Chondrocyte (in vitro differentiated cells): ENCODE data around the gene TCF25. TPM values are rescaled to one million over a fixed set of nuclear protein-coding genes. Genes with fewer than 3 reads are reported as not detected.

Source experiments
- DNase-seq: peaks from one replicate; pipeline ENCODE4 v3.0.0; 2021; ENCODE audit warnings: mixed read lengths, low spot score
- H3K27ac Mint-ChIP-seq: one replicate; pipeline ENCODE4 v1.8.0; 2021; ENCODE audit warnings: mild to moderate bottlenecking, moderate library complexity, mixed read lengths; ENCODE audit not compliant: unreplicated experiment
- H3K27me3 Mint-ChIP-seq: 2 replicates; pipeline ENCODE4 v1.8.0; 2021; ENCODE audit warnings: low read depth, mixed read lengths
- H3K36me3 Mint-ChIP-seq: 2 replicates; pipeline ENCODE4 v1.8.0; 2021; ENCODE audit warnings: low read depth, mixed read lengths
- H3K4me1 Mint-ChIP-seq: 2 replicates; pipeline ENCODE4 v1.8.0; 2021; ENCODE audit warnings: low read depth, mild to moderate bottlenecking, mixed read lengths
- H3K4me3 Mint-ChIP-seq: one replicate; pipeline ENCODE4 v1.8.0; 2021; ENCODE audit warnings: mild to moderate bottlenecking, moderate library complexity, mixed read lengths; ENCODE audit not compliant: unreplicated experiment
- H3K9me3 Mint-ChIP-seq: 2 replicates; pipeline ENCODE4 v1.8.0; 2021; ENCODE audit warnings: low read depth, mixed read lengths
- CTCF ChIP-seq: fragments of 200-600 bp; sonication (generic); IDR thresholded peaks from 2 replicates; pipeline ENCODE4 v1.5.0; 2021; ENCODE audit warnings: antibody characterized with exemption, mild to moderate bottlenecking, moderate library complexity
- total RNA-seq: library from RNA; stranded (reverse); gene quantifications from 3 replicates; pipeline ENCODE4 v1.2.1, GENCODE V29; 2021

The TCF25 gene
- total RNA-seq, 1 donor from 2014 or later, result 200 TPM

DNA sequence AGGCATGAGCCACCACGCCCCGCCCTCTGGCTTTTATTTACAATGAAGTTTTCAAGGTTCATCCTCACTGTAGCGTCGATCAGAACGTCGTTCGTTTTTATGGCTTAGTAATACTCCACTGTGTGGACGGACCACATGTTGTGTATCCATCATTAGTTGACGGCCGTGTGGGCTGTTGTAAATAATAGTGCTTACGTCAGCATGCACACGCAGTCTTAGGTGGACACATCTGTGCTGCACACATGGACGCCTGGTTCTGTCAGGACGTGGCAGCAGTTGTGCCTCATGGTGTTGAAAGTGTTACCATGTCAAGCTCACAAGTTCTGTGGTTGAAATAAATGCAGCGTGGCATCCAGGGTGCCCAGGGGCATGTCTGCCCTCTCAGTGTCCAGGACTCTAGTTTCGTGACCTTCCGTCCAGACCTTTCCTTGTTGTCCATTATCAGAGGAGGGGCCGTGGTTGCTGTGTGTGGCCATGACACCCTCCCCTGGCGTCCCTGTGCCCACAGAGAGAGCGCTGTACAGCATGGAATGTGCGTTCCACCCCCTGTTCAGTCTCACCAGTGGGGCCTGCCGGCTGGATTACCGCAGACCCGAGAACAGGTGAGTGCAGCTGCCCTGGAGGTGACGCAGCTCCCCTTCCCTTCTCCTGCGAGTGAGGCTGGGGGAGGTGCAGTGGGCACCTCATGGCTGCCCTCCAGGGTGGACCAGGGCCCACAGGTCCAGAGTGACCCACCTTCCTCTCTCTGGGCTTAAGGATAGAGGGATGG lies 22.3 kb downstream of the TCF25 start:
- TF ChIP-seq CTCF, result no peak
- Mint-ChIP-seq H3K27ac (no peak overlapping the region), H3K9me3 (no peaks in the 10 kb centered on the region), H3K27me3 (no peaks in the 10 kb centered on the region), H3K4me1 (no peaks in the 10 kb centered on the region), H3K4me3 (no peak overlapping the region), H3K36me3 (peaks cover 32% of the 10 kb centered on the region)
- no peak for DNase-seq

DNA sequence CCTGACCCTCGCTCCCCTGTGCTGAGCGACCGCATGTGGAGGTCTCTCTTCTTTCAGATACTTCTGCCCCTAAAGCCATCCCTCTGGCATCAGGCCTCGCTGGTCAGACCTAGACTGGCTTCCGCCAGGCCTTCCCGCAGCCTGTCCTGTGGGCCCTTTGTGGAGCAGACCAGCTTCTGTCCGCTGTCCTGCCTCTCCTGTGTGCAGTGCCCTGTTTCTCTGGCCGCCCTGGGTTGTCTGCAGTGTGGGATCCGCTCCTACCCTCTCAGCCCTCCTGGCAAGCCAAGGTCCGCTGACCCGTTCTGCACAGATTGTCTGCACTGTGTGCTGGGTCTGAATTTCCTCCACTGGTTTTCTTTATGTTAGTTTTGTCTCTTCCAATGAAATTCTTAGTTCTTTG lies 23.8 kb downstream of the TCF25 start:
- no peaks in the 10 kb centered on the region for H3K27me3 Mint-ChIP-seq
- H3K9me3 Mint-ChIP-seq, result no peaks in the 10 kb centered on the region
- no peak for TF ChIP-seq CTCF
- no peak overlapping the region for H3K27ac Mint-ChIP-seq
- DNase-seq, result no peak
- H3K4me3 Mint-ChIP-seq, result no peak overlapping the region
- H3K36me3 Mint-ChIP-seq, result peaks cover 31% of the 10 kb centered on the region
- no peaks in the 10 kb centered on the region for H3K4me1 Mint-ChIP-seq

DNA sequence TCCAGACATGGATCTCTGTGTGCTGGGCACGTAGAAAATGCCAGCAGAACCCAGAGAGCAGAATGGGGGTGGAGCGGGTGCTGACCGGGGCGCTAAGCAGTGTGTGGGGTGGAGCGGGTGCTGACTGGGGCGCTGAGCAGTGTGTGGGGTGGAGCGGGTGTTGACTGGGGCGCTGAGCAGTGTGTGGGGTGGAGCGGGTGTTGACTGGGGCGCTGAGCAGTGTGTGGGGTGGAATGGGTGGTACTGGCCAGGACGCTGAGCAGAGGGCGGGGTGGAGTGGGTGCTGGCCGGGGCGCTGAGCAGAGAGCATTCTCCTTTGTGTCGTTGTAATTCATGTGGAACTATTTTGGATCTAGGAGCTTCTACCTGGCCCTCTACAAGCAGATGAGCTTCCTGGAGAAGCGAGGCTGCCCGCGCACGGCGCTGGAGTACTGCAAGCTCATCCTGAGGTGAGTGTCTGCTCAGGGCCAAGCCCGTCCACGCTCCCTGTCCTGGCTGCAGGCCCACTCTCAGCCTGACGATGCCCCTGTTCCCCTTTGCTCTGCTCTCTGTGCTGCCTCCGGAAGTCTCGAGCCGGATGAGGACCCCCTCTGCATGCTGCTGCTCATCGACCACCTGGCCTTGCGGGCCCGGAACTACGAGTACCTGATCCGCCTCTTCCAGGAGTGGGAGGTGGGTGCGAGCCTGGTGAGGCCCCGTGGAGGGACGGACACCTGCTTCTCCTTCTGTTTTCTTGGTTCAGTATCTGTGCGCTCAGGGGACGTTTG lies 25.0 kb downstream of the TCF25 start:
- no peaks in the 10 kb centered on the region for H3K9me3 Mint-ChIP-seq
- no peaks in the 10 kb centered on the region for H3K27me3 Mint-ChIP-seq
- DNase-seq, result no peak
- no peak for TF ChIP-seq CTCF
- peaks cover 29% of the 10 kb centered on the region for H3K36me3 Mint-ChIP-seq
- H3K4me1 Mint-ChIP-seq, result no peaks in the 10 kb centered on the region
- H3K4me3 Mint-ChIP-seq, result no peak overlapping the region
- H3K27ac Mint-ChIP-seq, result no peak overlapping the region

GRCh38 chr16:89899879-89900481 lies 26.6 kb downstream of the TCF25 start:
- Mint-ChIP-seq H3K27me3 (no peaks in the 10 kb centered on the region), H3K36me3 (peaks cover 29% of the 10 kb centered on the region), H3K9me3 (no peaks in the 10 kb centered on the region), H3K27ac (no peak overlapping the region), H3K4me3 (no peak overlapping the region), H3K4me1 (no peaks in the 10 kb centered on the region)
- no peak for TF ChIP-seq CTCF
- no peak for DNase-seq

- no peak for DNase-seq
- Mint-ChIP-seq H3K36me3 (peaks cover 28% of the 10 kb centered on the region), H3K4me3 (no peak overlapping the region), H3K9me3 (no peaks in the 10 kb centered on the region), H3K4me1 (no peaks in the 10 kb centered on the region), H3K27ac (no peak overlapping the region), H3K27me3 (no peaks in the 10 kb centered on the region)
- TF ChIP-seq CTCF, result no peak
Measured at GRCh38 chr16:89900885-89901284, 27.5 kb downstream of the TCF25 start.
